GM13976 (cell line): ENCODE results near the gene TREM1.

Source experiments
- DNase-seq: peaks from one replicate; pipeline ENCODE4 v3.0.0; 2012; ENCODE audit warnings: low spot score
- in situ Hi-C: fragments of 300-500 bp; cut with MboI; formaldehyde crosslinking; loops from one replicate; pipeline ENCODE4 v1.12.0; 2022; ENCODE audit warnings: low sequenced_read_pairs, mixed read lengths, inconsistent platforms; ENCODE audit not compliant: unreplicated experiment
- TF ChIP-seq, protein P1 (sequence below): IDR thresholded peaks from 2 replicates; pipeline ENCODE4 v1.5.1; 2012; ENCODE audit warnings: borderline replicate concordance, mild to moderate bottlenecking; ENCODE audit not compliant: insufficient read depth; ENCODE audit errors: extremely low read depth, missing control alignments, control extremely low read depth

Gene TREM1

DNA sequence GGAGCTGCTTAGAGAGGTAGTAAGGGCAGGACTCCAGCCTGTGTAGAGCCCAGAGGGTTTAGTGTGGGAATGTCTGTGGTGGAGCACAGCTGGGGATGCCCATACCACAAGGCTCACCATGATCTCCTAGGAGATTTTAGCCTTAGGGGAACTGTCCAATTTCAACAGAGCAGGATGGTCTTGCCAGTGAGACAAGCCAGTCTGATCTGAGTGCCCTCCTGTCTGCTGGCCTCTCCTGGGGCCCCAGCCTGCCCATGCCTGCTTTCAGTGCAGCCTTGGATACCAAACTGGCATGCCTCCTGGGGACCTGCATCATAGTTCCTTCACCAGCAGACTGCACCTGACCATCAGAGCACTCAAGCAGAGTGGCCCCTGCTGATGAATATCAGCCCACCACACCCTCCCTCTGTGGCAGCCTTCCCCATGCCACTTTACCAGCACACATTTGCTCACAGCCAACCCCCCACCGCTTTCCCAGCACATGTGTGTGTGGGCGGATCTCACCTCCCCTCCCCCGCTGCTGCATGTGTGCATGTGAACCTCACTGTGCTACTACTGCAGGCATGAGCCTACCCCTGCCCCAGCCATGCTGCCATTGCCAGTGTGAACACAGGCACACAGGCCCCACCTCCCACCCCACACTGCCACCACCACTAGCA lies 7.9 kb upstream of the TREM1 start:
- in situ Hi-C loops, result no loop called here
- no peak for DNase-seq
- TF ChIP-seq, protein P1, sequence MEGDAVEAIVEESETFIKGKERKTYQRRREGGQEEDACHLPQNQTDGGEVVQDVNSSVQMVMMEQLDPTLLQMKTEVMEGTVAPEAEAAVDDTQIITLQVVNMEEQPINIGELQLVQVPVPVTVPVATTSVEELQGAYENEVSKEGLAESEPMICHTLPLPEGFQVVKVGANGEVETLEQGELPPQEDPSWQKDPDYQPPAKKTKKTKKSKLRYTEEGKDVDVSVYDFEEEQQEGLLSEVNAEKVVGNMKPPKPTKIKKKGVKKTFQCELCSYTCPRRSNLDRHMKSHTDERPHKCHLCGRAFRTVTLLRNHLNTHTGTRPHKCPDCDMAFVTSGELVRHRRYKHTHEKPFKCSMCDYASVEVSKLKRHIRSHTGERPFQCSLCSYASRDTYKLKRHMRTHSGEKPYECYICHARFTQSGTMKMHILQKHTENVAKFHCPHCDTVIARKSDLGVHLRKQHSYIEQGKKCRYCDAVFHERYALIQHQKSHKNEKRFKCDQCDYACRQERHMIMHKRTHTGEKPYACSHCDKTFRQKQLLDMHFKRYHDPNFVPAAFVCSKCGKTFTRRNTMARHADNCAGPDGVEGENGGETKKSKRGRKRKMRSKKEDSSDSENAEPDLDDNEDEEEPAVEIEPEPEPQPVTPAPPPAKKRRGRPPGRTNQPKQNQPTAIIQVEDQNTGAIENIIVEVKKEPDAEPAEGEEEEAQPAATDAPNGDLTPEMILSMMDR, result no peak

DNA sequence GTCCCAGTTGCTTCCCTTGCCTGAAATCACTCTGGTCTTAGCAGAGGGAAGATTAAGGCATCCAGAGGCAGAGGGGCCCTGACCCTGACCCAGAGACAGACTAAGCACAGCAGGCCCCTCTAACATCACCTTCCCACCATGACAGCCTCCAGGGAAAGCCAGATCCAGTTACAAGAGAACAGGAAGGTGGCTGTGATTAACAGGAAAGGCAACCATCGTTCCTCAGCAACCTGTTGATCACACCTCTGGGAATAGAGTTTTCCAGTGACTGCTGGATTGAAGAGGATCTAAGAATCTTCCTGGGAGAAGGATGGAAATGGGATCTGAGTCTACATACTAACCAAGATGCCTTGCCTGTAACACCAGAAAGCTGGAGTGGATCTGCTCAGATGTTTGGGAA lies 5.2 kb upstream of the TREM1 start:
- TF ChIP-seq, protein P1, result no peak
- no peak for DNase-seq
- in situ Hi-C loops, result no loop called here

DNA sequence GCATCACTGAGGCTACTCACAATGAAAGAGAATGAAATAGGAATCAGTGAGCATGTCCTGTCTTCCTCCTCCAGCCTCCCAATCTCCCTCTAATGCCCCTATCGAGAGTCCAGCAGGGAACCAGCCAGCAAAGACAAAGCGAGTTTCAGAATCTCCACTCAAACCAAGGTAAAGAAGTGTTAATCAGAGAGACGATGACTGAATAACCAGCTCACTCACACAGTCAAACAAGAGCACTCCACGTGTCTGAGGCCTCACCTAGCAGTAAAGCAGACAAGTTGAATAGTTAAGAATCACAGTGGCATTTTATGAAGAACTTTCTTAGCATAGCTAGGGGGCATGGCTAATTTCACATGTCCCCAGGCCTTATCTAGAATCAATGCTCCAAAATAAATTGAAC lies 3.3 kb upstream of the TREM1 start:
- TF ChIP-seq, protein P1, result no peak
- no peak for DNase-seq
- in situ Hi-C loops, result no loop called here

DNA sequence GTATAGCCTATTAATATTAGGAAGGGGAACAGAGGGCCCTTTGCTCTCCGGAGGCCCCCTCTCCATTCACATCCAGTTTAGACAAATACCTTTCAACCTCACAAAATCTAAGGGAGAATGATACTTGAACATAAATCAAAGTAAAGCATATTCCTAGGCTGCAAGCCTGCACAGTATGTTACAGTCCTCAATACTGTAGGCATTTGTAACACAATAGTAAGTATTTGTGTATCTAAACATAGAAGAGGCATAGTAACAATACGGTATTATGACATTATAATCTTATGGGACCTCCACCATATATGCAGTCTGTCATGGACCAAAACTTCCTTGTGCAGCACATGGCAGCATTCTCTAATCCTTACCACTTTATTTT lies 2.3 kb upstream of the TREM1 start:
- in situ Hi-C loops, result no loop called here
- TF ChIP-seq, protein P1, result no peak
- no peak for DNase-seq

DNA sequence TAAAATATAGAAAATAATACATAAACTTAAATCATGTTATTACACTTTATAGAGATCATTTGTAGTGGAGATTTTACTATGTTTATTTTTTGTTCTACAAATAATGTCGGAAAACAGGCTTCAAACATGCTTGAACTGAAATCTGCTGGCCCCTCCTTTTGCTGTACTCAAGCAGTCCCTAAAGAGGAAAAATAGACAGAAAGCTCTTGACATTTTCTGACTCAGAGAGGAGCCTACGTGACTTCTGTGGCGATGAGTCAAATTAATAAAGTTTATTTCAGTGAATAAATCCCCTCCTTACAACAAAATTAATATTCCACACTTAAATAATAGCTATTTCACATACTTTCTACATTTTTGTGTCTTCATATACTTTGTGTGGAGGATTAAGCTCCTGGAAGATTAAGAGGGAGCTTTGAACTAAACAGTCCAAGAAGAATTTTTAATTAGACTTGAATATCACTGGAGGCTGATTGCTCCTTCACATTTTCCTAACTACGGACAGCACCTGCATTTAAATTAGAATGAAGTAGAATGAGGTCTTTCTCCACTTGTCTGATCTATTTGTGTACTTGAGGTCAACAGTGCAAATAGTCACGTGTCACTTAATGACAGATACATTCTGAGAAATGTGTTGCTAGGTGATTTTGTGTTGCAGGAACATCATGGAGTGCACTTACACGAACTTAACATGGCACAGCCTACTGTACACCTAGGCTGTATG lies 1.7 kb upstream of the TREM1 start:
- peak; percentile 51 for DNase-seq
- TF ChIP-seq, protein P1, result no peak
- in situ Hi-C loops, result no loop called here

DNA sequence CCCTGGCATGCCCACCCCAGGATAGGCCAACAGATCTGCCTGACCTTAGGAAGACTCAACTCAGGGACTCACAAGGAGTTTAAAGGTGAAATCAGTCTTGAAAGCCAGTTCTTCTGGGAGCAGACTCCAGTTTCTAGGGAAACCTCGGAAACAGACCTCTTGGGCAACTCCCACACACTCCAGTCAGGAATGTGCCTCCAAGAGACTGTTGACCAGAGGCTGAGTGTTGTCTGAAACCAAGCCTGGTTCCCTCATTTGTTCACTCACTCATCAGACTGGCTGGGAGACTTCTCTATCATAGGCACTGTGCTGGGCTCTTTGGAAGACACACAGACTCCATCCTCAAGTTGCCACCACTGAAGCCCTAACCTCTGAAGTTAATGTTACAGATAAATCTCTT lies 1.8 kb downstream of the TREM1 start:
- in situ Hi-C loops, result no loop called here
- TF ChIP-seq, protein P1, result no peak
- DNase-seq, result no peak
